H1 (cell line): ENCODE data around the gene PREX1. TPM values are rescaled to one million over a fixed set of nuclear protein-coding genes. Genes with fewer than 3 reads are reported as not detected.

Source experiments
- CTCF ChIA-PET: fragments of 300-600 bp; sonication (Branson Sonifier 250); formaldehyde crosslinking; loops from one replicate; lab custom pipeline; 2021; ENCODE audit not compliant: partially characterized antibody; lab: Charles Lee
- POLR2A ChIA-PET: fragments of 300-600 bp; sonication (Branson Sonifier 250); formaldehyde crosslinking; loops from one replicate; lab custom pipeline; 2021; ENCODE audit warnings: inconsistent platforms; ENCODE audit not compliant: partially characterized antibody; lab: Charles Lee
- DNase-seq, 2 experiments: peaks; one replicate each; pipeline versions ENCODE4 v3.0.0 to v3.0.0-alpha.2; 2010 to 2022; ENCODE audit warnings: low spot score in 2 of 2, low read depth in 1 of 2, mixed read lengths in 1 of 2
- FAIRE-seq: peaks from 2 replicates; lab custom pipeline; 2011; peaks lifted over from hg19 to GRCh38; lab: Jason Lieb, UNC
- H2AFZ ChIP-seq: 2 replicates; pipeline ENCODE4 v1.8.1; 2012; ENCODE audit warnings: low read length, inconsistent platforms
- H2AK5ac ChIP-seq: 2 replicates; pipeline ENCODE4 v1.6.1; 2013; ENCODE audit warnings: low read depth, low read length
- H2BK120ac ChIP-seq: replicated peaks from 2 replicates; pipeline ENCODE3; 2013; ENCODE audit warnings: low read depth, low read length, inconsistent platforms
- H2BK12ac ChIP-seq: 2 replicates; pipeline ENCODE4 v1.6.1; 2013; ENCODE audit warnings: low read depth, low read length
- H2BK15ac ChIP-seq: 2 replicates; pipeline ENCODE4 v1.6.1; 2013; ENCODE audit warnings: low read length
- H2BK20ac ChIP-seq: 2 replicates; pipeline ENCODE4 v1.6.1; 2013; ENCODE audit warnings: low read length
- H2BK5ac ChIP-seq: 2 replicates; pipeline ENCODE4 v1.6.1; 2013; ENCODE audit warnings: low read depth, low read length
- H3K14ac ChIP-seq: 2 replicates; pipeline ENCODE4 v1.6.1; 2013; ENCODE audit warnings: inconsistent platforms; ENCODE audit not compliant: insufficient read length
- H3K18ac ChIP-seq: 2 replicates; pipeline ENCODE4 v1.6.1; 2013; ENCODE audit warnings: low read length; ENCODE audit errors: extremely low read depth
- H3K23ac ChIP-seq: 2 replicates; pipeline ENCODE4 v1.6.1; 2013; ENCODE audit warnings: inconsistent platforms; ENCODE audit not compliant: insufficient read length
- H3K23me2 ChIP-seq: 2 replicates; pipeline ENCODE4 v1.6.1; 2013; ENCODE audit warnings: low read depth, low read length
- H3K27ac ChIP-seq: 2 replicates; pipeline ENCODE4 v1.6.1; 2011; ENCODE audit warnings: low read depth, low read length, inconsistent platforms
- H3K27me3 ChIP-seq, 4 experiments: replicated peaks in 1 of 4; 1 replicate in 1 of 4; 2 replicates in 3 of 4; pipeline versions ENCODE4 v1.6.1 to v1.8.1; 2011 to 2013; ENCODE audit warnings: low read length in 3 of 4, mild to moderate bottlenecking in 3 of 4, inconsistent platforms in 2 of 4, mixed read lengths in 2 of 4, moderate library complexity in 1 of 4; ENCODE audit not compliant: control insufficient read depth in 3 of 4, insufficient read depth in 3 of 4; ENCODE audit errors: extremely low read depth in 1 of 4
- H3K36me3 ChIP-seq, 4 experiments: 2 replicates each; pipeline versions ENCODE4 v1.6.1 to v1.8.1; 2011 to 2013; ENCODE audit warnings: mild to moderate bottlenecking in 4 of 4, low read length in 3 of 4, moderate library complexity in 2 of 4, control low read depth in 1 of 4, inconsistent platforms in 1 of 4; ENCODE audit not compliant: insufficient read depth in 4 of 4, control insufficient read depth in 2 of 4
- H3K4ac ChIP-seq: replicated peaks from 2 replicates; pipeline ENCODE3; 2013; ENCODE audit warnings: low read length, low read depth, mixed read lengths, inconsistent platforms; ENCODE audit not compliant: insufficient read length
- H3K4me1 ChIP-seq, 4 experiments: replicated peaks in 1 of 4; 1 replicate in 1 of 4; 2 replicates in 3 of 4; pipeline versions ENCODE4 v1.6.1 to v1.8.1; 2011 to 2013; ENCODE audit warnings: low read length in 3 of 4, inconsistent platforms in 2 of 4, mixed read lengths in 1 of 4; ENCODE audit not compliant: insufficient read depth in 4 of 4, control insufficient read depth in 3 of 4
- H3K4me2 ChIP-seq, 2 experiments: 2 replicates each; pipeline versions ENCODE4 v1.6.1 to v1.8.1; 2011 to 2013; ENCODE audit warnings: low read depth in 2 of 2, low read length in 2 of 2, control low read depth in 1 of 2, inconsistent platforms in 1 of 2, mild to moderate bottlenecking in 1 of 2; ENCODE audit not compliant: insufficient read depth in 1 of 2
- H3K4me3 ChIP-seq, 4 experiments: fragments of 200-600, 300-600 bp in 1 of 4; sonication (generic), shearing (Covaris generic), sonication (Bioruptor Twin) in 1 of 4; 2 replicates each; pipeline versions ENCODE4 v1.5.1 to v1.8.1; 2011 to 2016; ENCODE audit warnings: low read length in 4 of 4, low read depth in 3 of 4, control low read depth in 2 of 4, inconsistent platforms in 2 of 4, mild to moderate bottlenecking in 2 of 4, mixed read lengths in 1 of 4, moderate library complexity in 1 of 4; ENCODE audit not compliant: insufficient read depth in 2 of 4; ENCODE audit errors: extremely low read depth in 1 of 4
- H3K56ac ChIP-seq: replicated peaks from 2 replicates; pipeline ENCODE3; 2013; ENCODE audit warnings: low read depth, mild to moderate bottlenecking, mixed read lengths, low read length, inconsistent platforms; ENCODE audit not compliant: insufficient read length
- H3K79me1 ChIP-seq: 2 replicates; pipeline ENCODE4 v1.6.1; 2013; ENCODE audit warnings: low read depth, low read length, control low read depth
- H3K79me2 ChIP-seq, 2 experiments: 2 replicates each; pipeline versions ENCODE4 v1.6.1 to v1.8.1; 2012 to 2013; ENCODE audit warnings: low read length in 2 of 2, mild to moderate bottlenecking in 2 of 2, inconsistent platforms in 1 of 2; ENCODE audit not compliant: insufficient read depth in 2 of 2, control insufficient read depth in 1 of 2
- H3K9ac ChIP-seq, 4 experiments: replicated peaks in 1 of 4; 1 replicate in 1 of 4; 2 replicates in 3 of 4; pipeline versions ENCODE4 v1.6.1 to v1.8.1; 2011 to 2013; ENCODE audit warnings: low read depth in 3 of 4, low read length in 3 of 4, control low read depth in 2 of 4, mild to moderate bottlenecking in 2 of 4, moderate library complexity in 2 of 4, inconsistent platforms in 1 of 4; ENCODE audit errors: extremely low read depth in 1 of 4
- H3K9me3 ChIP-seq, 2 experiments: 2 replicates each; pipeline versions ENCODE4 v1.6.1 to v1.8.1; 2012 to 2013; ENCODE audit warnings: mild to moderate bottlenecking in 2 of 2, moderate library complexity in 2 of 2, control low read depth in 1 of 2, inconsistent platforms in 1 of 2, low read depth in 1 of 2, low read length in 1 of 2, mixed read lengths in 1 of 2; ENCODE audit not compliant: insufficient read depth in 2 of 2
- H4K20me1 ChIP-seq, 2 experiments: replicated peaks in 1 of 2; 2 replicates each; pipeline versions ENCODE3 to v1.8.1; 2011 to 2013; ENCODE audit warnings: inconsistent platforms in 2 of 2, low read length in 2 of 2, mild to moderate bottlenecking in 1 of 2; ENCODE audit not compliant: insufficient read depth in 2 of 2, control insufficient read depth in 1 of 2
- H4K5ac ChIP-seq: 2 replicates; pipeline ENCODE4 v1.6.1; 2013; ENCODE audit warnings: low read length, low read depth, mixed read lengths, inconsistent platforms; ENCODE audit not compliant: insufficient read length
- H4K8ac ChIP-seq: 2 replicates; pipeline ENCODE4 v1.8.0; 2013; ENCODE audit warnings: mild to moderate bottlenecking, moderate library complexity, low read length, inconsistent platforms; ENCODE audit not compliant: insufficient read depth; ENCODE audit errors: extremely low read depth
- H4K91ac ChIP-seq: replicated peaks from 2 replicates; pipeline ENCODE3; 2013; ENCODE audit warnings: low read length, mixed read lengths, inconsistent platforms; ENCODE audit not compliant: insufficient read length
- CHD2 ChIP-seq: IDR thresholded peaks from 2 replicates; pipeline ENCODE4 v1.6.1; 2012; ENCODE audit warnings: low read length, improper control_type of control experiment
- CTBP2 ChIP-seq: IDR thresholded peaks from 2 replicates; pipeline ENCODE4 v1.7.0; 2011; ENCODE audit warnings: borderline replicate concordance, mild to moderate bottlenecking, moderate library complexity, mixed read lengths, low read length; ENCODE audit not compliant: insufficient read depth, insufficient read length
- POU5F1 ChIP-seq: IDR thresholded peaks from 2 replicates; pipeline ENCODE4 v1.6.1; 2011; ENCODE audit warnings: low read depth, mild to moderate bottlenecking, low read length, moderate library complexity
- ZNF274 ChIP-seq: IDR thresholded peaks from 2 replicates; pipeline ENCODE4 v1.7.0; 2012; ENCODE audit warnings: low read length, borderline replicate concordance; ENCODE audit errors: extremely low read depth
- WGBS, 2 experiments: shearing (Covaris generic) in 1 of 2; methylation state at CpG; one replicate each; pipeline versions ENCODE4 v1.1.6 to v1.1.7; 2013 to 2015; ENCODE audit warnings: low lambda C conversion rate in 2 of 2, mixed read lengths in 2 of 2, inconsistent platforms in 1 of 2, low coverage in 1 of 2, missing lambda C conversion rate in 1 of 2; ENCODE audit not compliant: insufficient replicate concordance in 2 of 2, insufficient coverage in 1 of 2, insufficient read length in 1 of 2; ENCODE audit errors: extremely low coverage in 1 of 2, missing lambda C conversion rate in 1 of 2; 5-methylcytosine and 5-hydroxymethylcytosine counted together
- polyA plus RNA-seq, 7 experiments: library from polyadenylated mRNA; depleted of rRNA in 3 of 7; stranded (reverse) in 5 of 7; unstranded in 2 of 7; fragments of >200 nt in 5 of 7; fragments of 200-250 nt in 2 of 7; gene quantifications; 1 replicate in 5 of 7; 2 replicates in 1 of 7; 4 replicates in 1 of 7; pipeline versions ENCODE4 v1.2.1 to v1.2.3, GENCODE V29; 2011 to 2013; ENCODE audit warnings: missing spikeins in 2 of 7, mixed read lengths in 2 of 7
- total RNA-seq: library from RNA; stranded (reverse); fragmentation: NEBNext Ultra II Directional; extraction: Animal tissue kit (Norgen Biotek cat#: 25700); gene quantifications from 2 replicates; pipeline ENCODE4 v1.2.1, GENCODE V29; 2021

Gene PREX1
- total and polyA plus RNA-seq, 2 of the 8 experiments (the other 6 are each of a cell fraction or from before 2014, with no cell fraction given) = 10.7 to 12.8 TPM

- Histone ChIP-seq H2AFZ (no peak overlapping the region), H2BK15ac (no peak overlapping the region), H3K4me3 (no peak overlapping the region), H2BK5ac (no peak overlapping the region), H3K79me1 (no peaks in the 10 kb centered on the region), H3K27ac (no peak overlapping the region), H2BK120ac (no peak overlapping the region), H3K4me2 (no peak overlapping the region), H2BK12ac (no peak overlapping the region), H3K27me3 (0 out of 7 replicates have a peak, but pooled peaks cover 0 to 2% (median 0%) of the 10 kb centered on the region in 4 experiments), H4K8ac (no peak overlapping the region), H4K20me1 (no peaks in the 10 kb centered on the region), H3K79me2 (no peaks in the 10 kb centered on the region), H3K36me3 (no peaks in the 10 kb centered on the region), H2BK20ac (no peak overlapping the region), H3K23ac (no peak overlapping the region), H3K4me1 (peaks cover 0 to 9% (median under 1%) of the 10 kb centered on the region in 4 experiments; a peak in 4 of 7 replicates), H4K5ac (no peak overlapping the region), H3K9me3 (no peaks in the 10 kb centered on the region), H3K56ac (no peak overlapping the region), H3K14ac (no peak overlapping the region), H4K91ac (no peak overlapping the region), H3K18ac (no peak overlapping the region), H3K4ac (no peak overlapping the region), H2AK5ac (no peak overlapping the region), H3K9ac (no peak overlapping the region), H3K23me2 (no peaks in the 10 kb centered on the region)
- FAIRE-seq (no peak), DNase-seq (no peak)
- WGBS, 2 experiments = 83% methylated on average over 4 of the region's 4 CpGs; no CpG with 5 or more reads in 1 of the 2 experiments
- POLR2A ChIA-PET = interaction anchor here (1.2 to 1.4 kb wide), 3 partner anchors 11 to 15 kb away, joined by 3 read pairs; no protein-coding TSS in a partner anchor
- TF ChIP-seq POU5F1 (no peak), CTBP2 (no peak), CHD2 (no peak), ZNF274 (no peak)
- CTCF ChIA-PET = interaction anchor here (0.6 to 2.5 kb wide), 3 partner anchors 63 to 185 kb away, joined by 3 to 15 read pairs (median 6); no protein-coding TSS in a partner anchor
Observed at GRCh38 chr20:48841875-48842529, 14.2 kb upstream of the PREX1 start.
